ENCODE measurements around the gene CCDC148.
"Not testable (repeated sequence)": the region's sequence is repeated elsewhere in the genome, so short reads cannot be mapped to it uniquely, and the experiment has no call there.

CCDC148 gene

GRCh38 chr2:158313734-158314133 lies 142.8 kb downstream of the CCDC148 start (continued):
- TF ChIP-seq PATZ1 (tag by site-specific recombination; IDR thresholded peaks at IDR 0.05) (no peak), ZNF23 (tag by site-specific recombination; IDR thresholded peaks at IDR 0.05; ENCODE audit: borderline replicate concordance) (no peak), HOXD13 (CRISPR knock-in tag; IDR thresholded peaks at IDR 0.05; ENCODE audit: borderline replicate concordance) (no peak), YY1 (tag by site-specific recombination; IDR thresholded peaks at IDR 0.05) (no peak)

GRCh38 chr2:158312981-158313380 lies 143.6 kb downstream of the CCDC148 start:
- no peaks in the 10 kb centered on the region; the same call in 1 of the 2 replicates for H3K4me1 ChIP-seq (ENCODE audit: control insufficient read depth, insufficient read depth, low read length)
- ChIA-PET POLR2A (no interaction called here), CTCF (no interaction called here)
- TF ChIP-seq ZSCAN30 (tag by site-specific recombination; IDR thresholded peaks at IDR 0.05) (no peak), ZNF664 (tag by site-specific recombination; IDR thresholded peaks at IDR 0.05) (no peak), SETDB1 (IDR thresholded peaks at IDR 0.05; ENCODE audit: insufficient read length, low read length) (no peak), ZNF174 (tag by site-specific recombination; IDR thresholded peaks at IDR 0.05) (no peak), ZNF354C (tag by site-specific recombination; IDR thresholded peaks at IDR 0.05; ENCODE audit: borderline replicate concordance, low read depth) (no peak), ZNF518A (tag by site-specific recombination; conservative IDR thresholded peaks at IDR 0.05; ENCODE audit: low read depth) (no peak), ZBTB48 (tag by site-specific recombination; IDR thresholded peaks at IDR 0.05) (no peak), MZF1 (tag by site-specific recombination; IDR thresholded peaks at IDR 0.05; ENCODE audit: borderline replicate concordance) (no peak), PBX3 (CRISPR knock-in tag; IDR thresholded peaks at IDR 0.05) (no peak), PRDM6 (tag by site-specific recombination; IDR thresholded peaks at IDR 0.05) (no peak), ZNF10 (tag by site-specific recombination; IDR thresholded peaks at IDR 0.05) (no peak), ZBTB44 (tag by site-specific recombination; IDR thresholded peaks at IDR 0.05) (no peak), ZNF580 (tag by site-specific recombination; IDR thresholded peaks at IDR 0.05) (no peak), ZFP69B (tag by site-specific recombination; IDR thresholded peaks at IDR 0.05) (no peak), MYNN (tag by site-specific recombination; IDR thresholded peaks at IDR 0.05; ENCODE audit: borderline replicate concordance) (no peak)
- H3K9me3 ChIP-seq (ENCODE audit: control insufficient read depth, insufficient read depth, low read depth, low read length) = no peaks in the 10 kb centered on the region
- H3K4me3 ChIP-seq (ENCODE audit: low read depth, low read length) = no peak overlapping the region
- no peak overlapping the region for H3K27ac ChIP-seq (ENCODE audit: extremely low read depth, low read depth, low read length)
- no peaks in the 10 kb centered on the region for H3K36me3 ChIP-seq (ENCODE audit: control insufficient read depth in 2 of 2, insufficient read depth in 1 of 2, low read length in 2 of 2)

- H3K4me1 ChIP-seq (ENCODE audit: control insufficient read depth, insufficient read depth, low read length); CTCF ChIA-PET; POLR2A ChIA-PET; H3K27ac ChIP-seq (ENCODE audit: extremely low read depth, low read depth, low read length); H3K36me3 ChIP-seq (ENCODE audit: control insufficient read depth in 2 of 2, insufficient read depth in 1 of 2, low read length in 2 of 2); H3K9me3 ChIP-seq (ENCODE audit: control insufficient read depth, insufficient read depth, low read depth, low read length); H3K4me3 ChIP-seq (ENCODE audit: low read depth, low read length): not testable (repeated sequence)
Observed at GRCh38 chr2:158310407-158310806, 146.1 kb downstream of the CCDC148 start.
